Esophagus (tissue), 2 donors: Measurements from ENCODE around the gene BNC2. TPM values are rescaled to one million over a fixed set of nuclear protein-coding genes. Genes with fewer than 3 reads are reported as not detected.

ENCODE experiments used
- H3K27ac ChIP-seq, 2 donors: one replicate each; pipeline ENCODE4 v1.5.1; 2013; ENCODE audit warnings: low read depth in 2 of 2, mild to moderate bottlenecking in 2 of 2, inconsistent platforms in 1 of 2, low read length in 1 of 2, moderate library complexity in 1 of 2
- H3K27me3 ChIP-seq, 2 donors: one replicate each; pipeline ENCODE4 v1.6.1; 2013; ENCODE audit warnings: low read length in 2 of 2, control low read depth in 1 of 2, mild to moderate bottlenecking in 1 of 2; ENCODE audit not compliant: insufficient read depth in 2 of 2, control insufficient read depth in 1 of 2
- H3K36me3 ChIP-seq, 2 donors: one replicate each; pipeline ENCODE4 v1.6.1; 2013; ENCODE audit warnings: low read length in 1 of 2; ENCODE audit not compliant: control insufficient read depth in 2 of 2, insufficient read depth in 2 of 2
- H3K4me1 ChIP-seq, 2 donors: one replicate each; pipeline ENCODE4 v1.6.1; 2013; ENCODE audit warnings: low read length in 1 of 2; ENCODE audit not compliant: control insufficient read depth in 2 of 2, insufficient read depth in 2 of 2
- H3K4me3 ChIP-seq, 2 donors: one replicate each; pipeline ENCODE4 v1.5.1; 2013; ENCODE audit warnings: low read length in 2 of 2, mild to moderate bottlenecking in 2 of 2, low read depth in 1 of 2, moderate library complexity in 1 of 2
- H3K9me3 ChIP-seq, 2 donors: one replicate each; pipeline ENCODE4 v1.6.1; 2013; ENCODE audit warnings: mild to moderate bottlenecking in 2 of 2, low read depth in 1 of 2, low read length in 1 of 2, moderate library complexity in 1 of 2; ENCODE audit not compliant: control insufficient read depth in 2 of 2, insufficient read depth in 1 of 2
- WGBS, 2 donors: extraction: QIAGEN DNeasy Blood & Tissue Kit; methylation state at CpG; one replicate each; pipeline ENCODE4 v1.1.7; 2013; 5-methylcytosine and 5-hydroxymethylcytosine counted together
- polyA plus RNA-seq, 2 donors: library from polyadenylated mRNA; stranded (reverse); fragments of 200-250 nt; gene quantifications; one replicate each; pipeline ENCODE4 v1.2.3, GENCODE V29; 2013
- donor health status: healthy with polysubstance abuse.
- donor health status: Bipolar disorder and iron deficiency.

Gene BNC2
- polyA plus RNA-seq, 2 donors: 1.1 to 1.6 TPM

GRCh38 chr9:16413509-16414016 is 456.9 kb downstream of the BNC2 start:
- Histone ChIP-seq H3K36me3 (no peaks in the 10 kb centered on the region), H3K27ac (no peak overlapping the region), H3K4me1 (no peaks in the 10 kb centered on the region), H3K9me3 (no peaks in the 10 kb centered on the region), H3K4me3 (no peak overlapping the region), H3K27me3 (no peaks in the 10 kb centered on the region)
- 63 to 71% methylated on average over 9 of the region's 9 CpGs for WGBS, 2 donors

- H3K9me3 ChIP-seq: no peaks in the 10 kb centered on the region
- WGBS, 2 donors: 68 to 76% methylated on average over 4 of the region's 4 CpGs
- no peak overlapping the region for H3K27ac ChIP-seq
- H3K4me1 ChIP-seq: no peaks in the 10 kb centered on the region
- H3K27me3 ChIP-seq: no peaks in the 10 kb centered on the region
- H3K4me3 ChIP-seq: no peak overlapping the region
- no peaks in the 10 kb centered on the region for H3K36me3 ChIP-seq
Measured at GRCh38 chr9:16412740-16413139, 457.7 kb downstream of the BNC2 start.

- Histone ChIP-seq H3K36me3 (no peaks in the 10 kb centered on the region), H3K27me3 (no peaks in the 10 kb centered on the region), H3K27ac (no peak overlapping the region), H3K9me3 (no peaks in the 10 kb centered on the region), H3K4me1 (no peaks in the 10 kb centered on the region), H3K4me3 (no peak overlapping the region)
- 50 to 56% methylated on average over 4 of the region's 4 CpGs for WGBS, 2 donors
Measured at GRCh38 chr9:16411311-16411710, 459.2 kb downstream of the BNC2 start.

GRCh38 chr9:16410601-16411280 is 459.7 kb downstream of the BNC2 start:
- Histone ChIP-seq H3K4me3 (no peak overlapping the region), H3K4me1 (no peaks in the 10 kb centered on the region), H3K27ac (no peak overlapping the region), H3K9me3 (no peaks in the 10 kb centered on the region), H3K36me3 (no peaks in the 10 kb centered on the region), H3K27me3 (no peaks in the 10 kb centered on the region)
- WGBS, 2 donors: 49 to 57% methylated on average over 7 of the region's 7 CpGs

- Histone ChIP-seq H3K4me3 (no peak overlapping the region), H3K4me1 (no peaks in the 10 kb centered on the region), H3K27ac (no peak overlapping the region), H3K27me3 (no peaks in the 10 kb centered on the region), H3K36me3 (no peaks in the 10 kb centered on the region), H3K9me3 (no peaks in the 10 kb centered on the region)
- 92 to 93% methylated on average over 2 of the region's 2 CpGs for WGBS, 2 donors
Measured at GRCh38 chr9:16407617-16408016, 462.9 kb downstream of the BNC2 start.

DNA sequence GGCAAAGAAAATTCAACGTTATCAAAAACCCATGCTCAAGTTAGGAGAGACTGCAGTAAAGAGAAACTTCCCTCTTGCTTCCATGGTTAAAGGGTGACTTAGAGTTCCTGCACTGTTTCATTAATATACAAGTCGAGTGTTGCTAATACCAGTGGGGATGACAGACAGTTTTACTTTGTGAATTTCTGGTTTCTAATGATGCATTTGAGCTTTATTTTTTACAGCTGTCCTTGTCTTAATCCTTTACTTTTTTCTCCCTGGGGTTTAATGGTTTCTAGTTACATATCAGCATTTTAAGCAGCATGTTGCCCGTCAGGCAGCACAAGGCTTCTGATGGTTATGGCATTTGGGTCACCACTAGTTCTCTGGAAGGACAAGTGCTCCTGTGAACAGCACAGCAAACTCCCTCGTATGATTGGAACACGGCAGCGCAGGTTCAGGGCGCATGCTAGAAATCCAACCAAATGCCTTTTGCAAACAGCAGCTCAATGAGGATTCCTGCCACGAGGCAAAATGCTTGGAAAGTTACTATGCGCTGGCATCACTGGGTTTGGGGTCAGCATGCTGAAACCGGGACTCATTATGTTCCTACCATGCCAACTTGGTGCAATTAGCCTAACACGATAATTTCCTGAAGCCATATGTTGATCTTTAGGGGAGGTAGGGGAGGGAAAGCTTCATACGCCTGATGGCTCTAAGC is 463.8 kb downstream of the BNC2 start:
- Histone ChIP-seq H3K4me1 (no peaks in the 10 kb centered on the region), H3K27ac (no peak overlapping the region), H3K4me3 (no peak overlapping the region), H3K27me3 (no peaks in the 10 kb centered on the region), H3K9me3 (no peaks in the 10 kb centered on the region), H3K36me3 (no peaks in the 10 kb centered on the region)
- WGBS, 2 donors: 86 to 88% methylated on average over 12 of the region's 12 CpGs

GRCh38 chr9:16405421-16405820 is 465.0 kb downstream of the BNC2 start:
- Histone ChIP-seq H3K4me1 (no peaks in the 10 kb centered on the region), H3K4me3 (no peak overlapping the region), H3K9me3 (no peaks in the 10 kb centered on the region), H3K27me3 (no peaks in the 10 kb centered on the region), H3K36me3 (no peaks in the 10 kb centered on the region), H3K27ac (no peak overlapping the region)
- 60 to 63% methylated on average over 3 of the region's 3 CpGs for WGBS, 2 donors

GRCh38 chr9:16401701-16402100 is 468.8 kb downstream of the BNC2 start:
- no peaks in the 10 kb centered on the region for H3K9me3 ChIP-seq
- 62 to 69% methylated on average over 6 of the region's 6 CpGs for WGBS, 2 donors
- H3K4me3 ChIP-seq: no peak overlapping the region
- H3K27ac ChIP-seq: no peak overlapping the region
- H3K4me1 ChIP-seq: no peaks in the 10 kb centered on the region
- H3K36me3 ChIP-seq: no peaks in the 10 kb centered on the region
- H3K27me3 ChIP-seq: no peaks in the 10 kb centered on the region

GRCh38 chr9:16398691-16399090 is 471.8 kb downstream of the BNC2 start:
- no peak overlapping the region for H3K27ac ChIP-seq
- H3K27me3 ChIP-seq: no peaks in the 10 kb centered on the region
- no peak overlapping the region for H3K4me3 ChIP-seq
- H3K36me3 ChIP-seq: no peaks in the 10 kb centered on the region
- no peaks in the 10 kb centered on the region for H3K4me1 ChIP-seq
- WGBS, 2 donors: 85 to 91% methylated on average over 3 of the region's 3 CpGs
- H3K9me3 ChIP-seq: no peaks in the 10 kb centered on the region

DNA sequence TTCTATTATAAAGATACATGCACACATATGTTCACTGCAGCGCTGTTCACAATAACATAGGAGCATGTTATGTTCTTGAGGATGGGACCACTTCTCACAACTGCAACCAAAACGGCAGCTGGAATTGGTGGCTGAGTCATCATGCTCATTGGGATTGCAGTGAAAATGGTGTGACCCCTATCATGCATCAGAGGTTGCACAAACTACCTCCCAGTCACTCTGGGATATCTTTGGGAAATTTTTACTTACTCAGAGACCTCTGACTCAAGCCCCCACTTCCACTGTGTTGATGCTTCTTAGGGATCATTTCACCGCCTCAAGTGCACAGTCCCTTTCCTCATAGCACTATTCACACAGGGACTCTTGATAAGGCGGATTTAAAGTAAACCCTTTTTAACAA is 474.1 kb downstream of the BNC2 start:
- H3K27me3 ChIP-seq: peaks cover 0 to 4% of the 10 kb centered on the region in 2 donors
- H3K9me3 ChIP-seq: no peaks in the 10 kb centered on the region
- no peak overlapping the region for H3K27ac ChIP-seq
- no peaks in the 10 kb centered on the region for H3K36me3 ChIP-seq
- H3K4me1 ChIP-seq: no peaks in the 10 kb centered on the region
- 87 to 88% methylated on average over 4 of the region's 4 CpGs for WGBS, 2 donors
- no peak overlapping the region for H3K4me3 ChIP-seq
